ENCODE data around the gene KDM4C. TPM values are rescaled to one million over a fixed set of nuclear protein-coding genes. Genes with fewer than 3 reads are reported as not detected.

The KDM4C gene
- total and polyA plus RNA-seq, 2 of the 8 experiments (the other 6 are each of a cell fraction or from before 2014, with no cell fraction given): 13.0 to 26.1 TPM

DNA sequence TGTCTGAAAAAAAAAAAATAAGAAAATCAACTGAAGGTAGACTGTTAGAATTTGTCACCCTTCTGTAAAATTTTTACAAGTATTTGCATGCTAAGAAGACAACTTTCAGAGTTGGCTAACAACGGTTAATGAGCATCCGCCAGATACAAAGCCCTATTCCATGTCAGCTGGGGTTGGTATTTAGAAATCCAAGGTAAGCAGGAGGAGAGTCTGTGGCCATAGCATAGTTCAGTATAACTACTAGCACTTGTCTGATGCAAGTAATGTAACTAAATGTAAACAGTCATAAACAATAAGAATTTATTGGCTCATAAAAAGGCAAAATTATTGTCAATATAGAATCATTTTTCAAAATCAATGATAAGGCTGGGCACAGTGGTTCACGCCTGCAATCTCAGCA, 45.7 kb upstream of the KDM4C start:
- POLR2A ChIA-PET (ENCODE audit: partially characterized antibody): no interaction called here

More for the DNA sequence above, 45.7 kb upstream of the KDM4C start:
- no peak overlapping the region for H3K23ac ChIP-seq (ENCODE audit: insufficient read length)
- H4K8ac ChIP-seq (ENCODE audit: extremely low read depth, insufficient read depth, low read length): no peak overlapping the region
- H3K4me1 ChIP-seq (replicated peaks in 1 of 4; ENCODE audit: control insufficient read depth in 3 of 4, insufficient read depth in 4 of 4, low read length in 3 of 4): peaks cover 0 to 3% (median 0%) of the 10 kb centered on the region in 4 experiments; a peak in 1 of 7 replicates
- H3K4me3 ChIP-seq (ENCODE audit: extremely low read depth in 1 of 4, insufficient read depth in 2 of 4, low read depth in 3 of 4, low read length in 4 of 4): no peak overlapping the region
- H3K4ac ChIP-seq (replicated peaks; ENCODE audit: insufficient read length, low read depth, low read length): no peak overlapping the region
- no peak overlapping the region for H2AFZ ChIP-seq (ENCODE audit: low read length)
- no peak overlapping the region for H4K5ac ChIP-seq (ENCODE audit: insufficient read length, low read depth, low read length)
- H4K20me1 ChIP-seq (replicated peaks in 1 of 2; ENCODE audit: control insufficient read depth in 1 of 2, insufficient read depth in 2 of 2, low read length in 2 of 2): no peaks in the 10 kb centered on the region
- no peak overlapping the region for H2BK5ac ChIP-seq (ENCODE audit: low read depth, low read length)
- H4K91ac ChIP-seq (replicated peaks; ENCODE audit: insufficient read length, low read length): no peak overlapping the region
- no peaks in the 10 kb centered on the region for H3K23me2 ChIP-seq (ENCODE audit: low read depth, low read length)
- H2BK12ac ChIP-seq (ENCODE audit: low read depth, low read length): no peak overlapping the region
- H3K9ac ChIP-seq (replicated peaks in 1 of 4; ENCODE audit: extremely low read depth in 1 of 4, low read depth in 3 of 4, low read length in 3 of 4): no peak overlapping the region
- no peak overlapping the region for H2BK15ac ChIP-seq (ENCODE audit: low read length)
- H3K36me3 ChIP-seq (ENCODE audit: control insufficient read depth in 2 of 4, insufficient read depth in 4 of 4, low read length in 3 of 4): no peaks in the 10 kb centered on the region
- H3K56ac ChIP-seq (replicated peaks; ENCODE audit: insufficient read length, low read depth, low read length): no peak overlapping the region
- H3K4me2 ChIP-seq (ENCODE audit: insufficient read depth in 1 of 2, low read depth in 2 of 2, low read length in 2 of 2): no peak overlapping the region
- H2BK120ac ChIP-seq (replicated peaks; ENCODE audit: low read depth, low read length): no peak overlapping the region
- DNase-seq (ENCODE audit: low read depth in 1 of 2, low spot score in 2 of 2) (no peak), FAIRE-seq (no peak)
- H3K79me1 ChIP-seq (ENCODE audit: low read depth, low read length): no peaks in the 10 kb centered on the region
- H3K9me3 ChIP-seq (ENCODE audit: insufficient read depth in 2 of 2, low read depth in 1 of 2, low read length in 1 of 2): no peaks in the 10 kb centered on the region
- CTCF ChIA-PET (ENCODE audit: partially characterized antibody): no interaction called here
- TF ChIP-seq MAFK (IDR thresholded peaks at IDR 0.05; ENCODE audit: low read depth, low read length): no peak
- TF ChIP-seq BACH1 (IDR thresholded peaks at IDR 0.05; ENCODE audit: low read length): no peak
- TF ChIP-seq CBX8 (IDR thresholded peaks at IDR 0.05; ENCODE audit: borderline replicate concordance, low read depth, low read length): no peak
- TF ChIP-seq NANOG (IDR thresholded peaks at IDR 0.05; ENCODE audit: insufficient read depth, low read depth, low read length, poor library complexity, severe bottlenecking): no peak
- no peak for TF ChIP-seq TBP (IDR thresholded peaks at IDR 0.05; ENCODE audit: low read depth, low read length)
- no peak for TF ChIP-seq SP4 (IDR thresholded peaks at IDR 0.05; ENCODE audit: low read length)
- no peak for TF ChIP-seq BCL11A (IDR thresholded peaks at IDR 0.05; ENCODE audit: low read depth in 2 of 2, low read length in 2 of 2)
- no peak overlapping the region for H3K14ac ChIP-seq (ENCODE audit: insufficient read length)
- H2BK20ac ChIP-seq (ENCODE audit: low read length): no peak overlapping the region
- no peaks in the 10 kb centered on the region for H3K79me2 ChIP-seq (ENCODE audit: control insufficient read depth in 1 of 2, insufficient read depth in 2 of 2, low read length in 2 of 2)
- H2AK5ac ChIP-seq (ENCODE audit: low read depth, low read length): no peak overlapping the region
- 96% methylated on average over 2 of the region's 3 CpGs; no CpG with 5 or more reads in 1 of the 2 experiments for WGBS, 2 experiments (ENCODE audit: extremely low coverage in 1 of 2, insufficient coverage in 1 of 2, insufficient read length in 1 of 2, insufficient replicate concordance in 2 of 2, low coverage in 1 of 2, low lambda C conversion rate in 2 of 2, missing lambda C conversion rate in 1 of 2)
- H3K18ac ChIP-seq (ENCODE audit: extremely low read depth, low read length): no peak overlapping the region
- H3K27ac ChIP-seq (ENCODE audit: low read depth, low read length): no peak overlapping the region
- no peaks in the 10 kb centered on the region for H3K27me3 ChIP-seq (replicated peaks in 1 of 4; ENCODE audit: control insufficient read depth in 3 of 4, extremely low read depth in 1 of 4, insufficient read depth in 3 of 4, low read length in 3 of 4)

All from H1 (cell line).